Measurements from ENCODE around the gene PPP2R2C.

GRCh38 chr4:6453688-6453990 is 18.8 kb downstream of the PPP2R2C start:
- TF ChIP-seq, protein P1, sequence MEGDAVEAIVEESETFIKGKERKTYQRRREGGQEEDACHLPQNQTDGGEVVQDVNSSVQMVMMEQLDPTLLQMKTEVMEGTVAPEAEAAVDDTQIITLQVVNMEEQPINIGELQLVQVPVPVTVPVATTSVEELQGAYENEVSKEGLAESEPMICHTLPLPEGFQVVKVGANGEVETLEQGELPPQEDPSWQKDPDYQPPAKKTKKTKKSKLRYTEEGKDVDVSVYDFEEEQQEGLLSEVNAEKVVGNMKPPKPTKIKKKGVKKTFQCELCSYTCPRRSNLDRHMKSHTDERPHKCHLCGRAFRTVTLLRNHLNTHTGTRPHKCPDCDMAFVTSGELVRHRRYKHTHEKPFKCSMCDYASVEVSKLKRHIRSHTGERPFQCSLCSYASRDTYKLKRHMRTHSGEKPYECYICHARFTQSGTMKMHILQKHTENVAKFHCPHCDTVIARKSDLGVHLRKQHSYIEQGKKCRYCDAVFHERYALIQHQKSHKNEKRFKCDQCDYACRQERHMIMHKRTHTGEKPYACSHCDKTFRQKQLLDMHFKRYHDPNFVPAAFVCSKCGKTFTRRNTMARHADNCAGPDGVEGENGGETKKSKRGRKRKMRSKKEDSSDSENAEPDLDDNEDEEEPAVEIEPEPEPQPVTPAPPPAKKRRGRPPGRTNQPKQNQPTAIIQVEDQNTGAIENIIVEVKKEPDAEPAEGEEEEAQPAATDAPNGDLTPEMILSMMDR (conservative IDR thresholded peaks at IDR 0.05; ENCODE audit: low read depth, low read length), result no peak
- no peak for TF ChIP-seq EZH2phosphoT487 (IDR thresholded peaks at IDR 0.05; ENCODE audit: borderline replicate concordance, low read length)

Measured in PC-3 (cell line).